PC-3 (cell line): Measurements from ENCODE around the gene NAIP. TPM values are rescaled to one million over a fixed set of nuclear protein-coding genes. Genes with fewer than 3 reads are reported as not detected.
"Not testable (repeated sequence)": the region's sequence is repeated elsewhere in the genome, so short reads cannot be mapped to it uniquely, and the experiment has no call there.

Experiments used
- ATAC-seq: fragments of 200-7000 bp; cut with Tn5 transposase; 2 replicates; pipeline ENCODE4 v1.9.1; 2020; ENCODE audit warnings: mild to moderate bottlenecking, moderate library complexity
- BruUV-seq: library from RNA; stranded (reverse); fragments of 400-500 nt; replicated peaks from 2 replicates; lab custom pipeline; 2021; lab: Mats Ljungman, UMichigan
- CTCF ChIA-PET: fragments of 300-600 bp; sonication (Branson Sonifier 250); formaldehyde crosslinking; loops from one replicate; lab custom pipeline; 2022; ENCODE audit warnings: antibody characterized with exemption; lab: Charles Lee
- POLR2A ChIA-PET: fragments of 300-600 bp; sonication (Branson Sonifier 250); formaldehyde crosslinking; loops from one replicate; lab custom pipeline; 2022; ENCODE audit warnings: antibody characterized with exemption; ENCODE audit not compliant: unreplicated experiment; lab: Charles Lee
- DNase-seq: peaks from one replicate; pipeline ENCODE4 v3.0.0-alpha.2; 2015
- H2AFZ ChIP-seq: fragments of 300-600 bp; sonication (generic); 2 replicates; pipeline ENCODE4 v1.6.0; 2016; ENCODE audit warnings: antibody characterized with exemption, low read length
- H3F3A ChIP-seq: fragments of 300-600 bp; sonication (generic); one replicate; pipeline ENCODE4 v1.6.0; 2017; ENCODE audit warnings: antibody characterized with exemption, low read length, control low read depth, mild to moderate bottlenecking; ENCODE audit not compliant: unreplicated experiment
- H3K27ac ChIP-seq: fragments of 300-600 bp; sonication (generic); 2 replicates; pipeline ENCODE4 v1.5.1; 2016; ENCODE audit warnings: mild to moderate bottlenecking, low read length
- H3K27me3 ChIP-seq: fragments of 300-600 bp; sonication (generic); 2 replicates; pipeline ENCODE4 v1.6.1; 2016; ENCODE audit warnings: low read length, mixed read lengths
- H3K36me3 ChIP-seq: fragments of 300-600 bp; sonication (generic); 2 replicates; pipeline ENCODE4 v1.6.1; 2016; ENCODE audit warnings: low read depth, mixed run types, low read length, mixed read lengths
- H3K4me1 ChIP-seq: fragments of 300-600 bp; sonication (generic); 2 replicates; pipeline ENCODE4 v1.5.1; 2016; ENCODE audit warnings: low read length; ENCODE audit not compliant: insufficient read depth
- H3K4me2 ChIP-seq: fragments of 300-600 bp; sonication (generic); 2 replicates; pipeline ENCODE4 v1.6.0; 2016; ENCODE audit warnings: low read length
- H3K4me3 ChIP-seq: fragments of 300-600 bp; sonication (generic); 2 replicates; pipeline ENCODE4 v1.5.1; 2016; ENCODE audit warnings: mild to moderate bottlenecking, low read length, mixed read lengths
- H3K79me2 ChIP-seq: fragments of 300-600 bp; sonication (generic); 2 replicates; pipeline ENCODE4 v1.6.1; 2017; ENCODE audit warnings: low read length, mixed read lengths
- H3K9ac ChIP-seq: fragments of 300-600 bp; sonication (generic); 2 replicates; pipeline ENCODE4 v1.6.0; 2016; ENCODE audit warnings: mild to moderate bottlenecking, low read length
- H3K9me2 ChIP-seq: fragments of 300-600 bp; sonication (generic); replicated peaks from 2 replicates; pipeline ENCODE4 v1.6.1; 2016; ENCODE audit warnings: mixed run types, low read length, mixed read lengths
- H3K9me3 ChIP-seq: fragments of 300-600 bp; sonication (generic); 2 replicates; pipeline ENCODE4 v1.6.1; 2016; ENCODE audit warnings: low read length, mixed read lengths
- H4K20me1 ChIP-seq: fragments of 300-600 bp; sonication (generic); 2 replicates; pipeline ENCODE4 v1.6.1; 2016; ENCODE audit warnings: low read length, mixed read lengths
- intact Hi-C: fragments of 100-400 bp; cut with micrococcal nuclease; formaldehyde crosslinking; loops from 2 replicates; pipeline ENCODE4 v1.9.0; 2023
- total RNA-seq: library from RNA; depleted of rRNA; stranded (reverse); fragments of >200 nt; gene quantifications from 2 replicates; pipeline ENCODE4 v1.2.3, GENCODE V29; 2014

The NAIP gene
- total RNA-seq, 1 experiment from 2014 or later = 1.8 TPM

GRCh38 chr5:70984882-70985281 lies 40.3 kb downstream of the NAIP start:
- DNase-seq, H3K36me3 ChIP-seq, H3F3A ChIP-seq, H3K4me1 ChIP-seq, H3K4me3 ChIP-seq, H3K9me3 ChIP-seq, POLR2A ChIA-PET, H3K79me2 ChIP-seq, H3K27ac ChIP-seq, CTCF ChIA-PET, H2AFZ ChIP-seq, ATAC-seq, H3K9ac ChIP-seq, intact Hi-C loops, H3K4me2 ChIP-seq, H3K27me3 ChIP-seq, H4K20me1 ChIP-seq, H3K9me2 ChIP-seq: not testable (repeated sequence)
- TSS peak; percentile 51 for BruUV-seq

- H3K4me1 ChIP-seq, H3K36me3 ChIP-seq, ATAC-seq, CTCF ChIA-PET, H3K79me2 ChIP-seq, H3F3A ChIP-seq, H4K20me1 ChIP-seq, H3K27me3 ChIP-seq, H3K9me2 ChIP-seq, intact Hi-C loops, H3K9me3 ChIP-seq, H3K4me3 ChIP-seq, POLR2A ChIA-PET, DNase-seq, H2AFZ ChIP-seq, H3K9ac ChIP-seq, H3K4me2 ChIP-seq, H3K27ac ChIP-seq: not testable (repeated sequence)
- BruUV-seq = TSS peak; percentile 29
These were observed 57.9 kb downstream of the NAIP start for GRCh38 chr5:70967220-70967619.

GRCh38 chr5:70964531-70964930 lies 60.6 kb downstream of the NAIP start:
- BruUV-seq, H3K27me3 ChIP-seq, H3K36me3 ChIP-seq, H3F3A ChIP-seq, H3K4me1 ChIP-seq, ATAC-seq, H2AFZ ChIP-seq, H3K9ac ChIP-seq, H4K20me1 ChIP-seq, H3K79me2 ChIP-seq, H3K4me3 ChIP-seq, CTCF ChIA-PET, POLR2A ChIA-PET, DNase-seq, H3K4me2 ChIP-seq, intact Hi-C loops, H3K9me2 ChIP-seq, H3K9me3 ChIP-seq, H3K27ac ChIP-seq: not testable (repeated sequence)

- H4K20me1 ChIP-seq, H3K9me3 ChIP-seq, CTCF ChIA-PET, intact Hi-C loops, H3K36me3 ChIP-seq, H3K9me2 ChIP-seq, H3K4me2 ChIP-seq, H3K4me1 ChIP-seq, H3K27ac ChIP-seq, H3K4me3 ChIP-seq, DNase-seq, H3K27me3 ChIP-seq, H3F3A ChIP-seq, H3K9ac ChIP-seq, H3K79me2 ChIP-seq, ATAC-seq, H2AFZ ChIP-seq, BruUV-seq, POLR2A ChIA-PET: not testable (repeated sequence)
These were observed 72.1 kb downstream of the NAIP start for GRCh38 chr5:70953068-70953467.

GRCh38 chr5:70932560-70932959 lies 92.6 kb downstream of the NAIP start:
- POLR2A ChIA-PET, H3K9me3 ChIP-seq, H3K27me3 ChIP-seq, H3K4me3 ChIP-seq, H3K36me3 ChIP-seq, BruUV-seq, H3K4me1 ChIP-seq, H4K20me1 ChIP-seq, H2AFZ ChIP-seq, DNase-seq, H3K9ac ChIP-seq, ATAC-seq, H3K79me2 ChIP-seq, CTCF ChIA-PET, H3F3A ChIP-seq, H3K27ac ChIP-seq, H3K9me2 ChIP-seq, intact Hi-C loops, H3K4me2 ChIP-seq: not testable (repeated sequence)

GRCh38 chr5:70931709-70932368 lies 93.3 kb downstream of the NAIP start:
- H3K4me3 ChIP-seq, H3K27me3 ChIP-seq, CTCF ChIA-PET, DNase-seq, H3K27ac ChIP-seq, intact Hi-C loops, H3K79me2 ChIP-seq, H3K9me3 ChIP-seq, BruUV-seq, ATAC-seq, H4K20me1 ChIP-seq, H2AFZ ChIP-seq, H3F3A ChIP-seq, H3K36me3 ChIP-seq, POLR2A ChIA-PET, H3K4me1 ChIP-seq, H3K9ac ChIP-seq, H3K9me2 ChIP-seq, H3K4me2 ChIP-seq: not testable (repeated sequence)

- TSS peak; percentile 55 for BruUV-seq
- peak; percentile 60 for ATAC-seq
- POLR2A ChIA-PET = not testable (repeated sequence)
These were observed 100.0 kb downstream of the NAIP start for GRCh38 chr5:70925211-70925562.

More at GRCh38 chr5:70925211-70925562, 100.0 kb downstream of the NAIP start:
- H4K20me1 ChIP-seq, intact Hi-C loops, H3K4me3 ChIP-seq, H3K9me2 ChIP-seq, H3K27ac ChIP-seq, H3K9me3 ChIP-seq, H3K4me2 ChIP-seq, H2AFZ ChIP-seq, H3K79me2 ChIP-seq, H3F3A ChIP-seq, DNase-seq, H3K27me3 ChIP-seq, H3K4me1 ChIP-seq, CTCF ChIA-PET, H3K9ac ChIP-seq, H3K36me3 ChIP-seq: not testable (repeated sequence)
